ENCODE measurements around the gene MPND.

MPND gene

GRCh38 chr19:4373013-4373367 is 29.6 kb downstream of the MPND start:
- no peak overlapping the region for H3K9ac ChIP-seq (ENCODE audit: insufficient read length, low read depth)

GRCh38 chr19:4373601-4374497 is 30.5 kb downstream of the MPND start:
- no peaks in the 10 kb centered on the region for H3K9me3 ChIP-seq (ENCODE audit: insufficient read depth, low read length)
- H3K27me3 ChIP-seq (ENCODE audit: insufficient read depth, insufficient read length): no peaks in the 10 kb centered on the region
- H3K4me1 ChIP-seq (ENCODE audit: insufficient read depth, insufficient read length): peaks cover 51% of the 10 kb centered on the region
- H3K36me3 ChIP-seq (ENCODE audit: insufficient read depth, insufficient read length, low read length): peaks cover 35% of the 10 kb centered on the region
- no peak overlapping the region for H3K4me3 ChIP-seq (ENCODE audit: insufficient read length, low read depth)
- peak overlapping the region; percentile 33 for H3K9ac ChIP-seq (ENCODE audit: insufficient read length, low read depth)
- no peak for DNase-seq (ENCODE audit: low read depth, low spot score)
- TF ChIP-seq YY1 (IDR thresholded peaks at IDR 0.05; ENCODE audit: insufficient read depth, insufficient read length) (no peak), ZNF274 (IDR thresholded peaks at IDR 0.05; ENCODE audit: low read depth, low read length) (no peak), SUZ12 (IDR thresholded peaks at IDR 0.05; ENCODE audit: extremely low read depth, insufficient read depth, insufficient read length) (no peak)

More at GRCh38 chr19:4373013-4373367, 29.6 kb downstream of the MPND start:
- TF ChIP-seq ZNF274 (IDR thresholded peaks at IDR 0.05; ENCODE audit: low read depth, low read length): no peak
- TF ChIP-seq SUZ12 (IDR thresholded peaks at IDR 0.05; ENCODE audit: extremely low read depth, insufficient read depth, insufficient read length): no peak
- TF ChIP-seq YY1 (IDR thresholded peaks at IDR 0.05; ENCODE audit: insufficient read depth, insufficient read length): no peak
- peaks cover 57% of the 10 kb centered on the region for H3K4me1 ChIP-seq (ENCODE audit: insufficient read depth, insufficient read length)
- H3K9me3 ChIP-seq (ENCODE audit: insufficient read depth, low read length): no peaks in the 10 kb centered on the region
- no peaks in the 10 kb centered on the region for H3K27me3 ChIP-seq (ENCODE audit: insufficient read depth, insufficient read length)
- no peak overlapping the region for H3K4me3 ChIP-seq (ENCODE audit: insufficient read length, low read depth)
- no peak for DNase-seq (ENCODE audit: low read depth, low spot score)
- peaks cover 39% of the 10 kb centered on the region for H3K36me3 ChIP-seq (ENCODE audit: insufficient read depth, insufficient read length, low read length)

- Histone ChIP-seq H3K9ac (ENCODE audit: insufficient read length, low read depth) (peak overlapping the region; percentile 33), H3K9me3 (ENCODE audit: insufficient read depth, low read length) (no peaks in the 10 kb centered on the region), H3K27me3 (ENCODE audit: insufficient read depth, insufficient read length) (no peaks in the 10 kb centered on the region), H3K4me3 (ENCODE audit: insufficient read length, low read depth) (no peak overlapping the region), H3K4me1 (ENCODE audit: insufficient read depth, insufficient read length) (peaks cover 43% of the 10 kb centered on the region), H3K36me3 (ENCODE audit: insufficient read depth, insufficient read length, low read length) (peaks cover 38% of the 10 kb centered on the region)
- DNase-seq (ENCODE audit: low read depth, low spot score): no peak
- TF ChIP-seq ZNF274 (IDR thresholded peaks at IDR 0.05; ENCODE audit: low read depth, low read length) (no peak), SUZ12 (IDR thresholded peaks at IDR 0.05; ENCODE audit: extremely low read depth, insufficient read depth, insufficient read length) (no peak), YY1 (IDR thresholded peaks at IDR 0.05; ENCODE audit: insufficient read depth, insufficient read length) (no peak)
These were observed 31.3 kb downstream of the MPND start for GRCh38 chr19:4374498-4375163.

- Histone ChIP-seq H3K27me3 (ENCODE audit: insufficient read depth, insufficient read length) (no peaks in the 10 kb centered on the region), H3K4me3 (ENCODE audit: insufficient read length, low read depth) (no peak overlapping the region), H3K9ac (ENCODE audit: insufficient read length, low read depth) (no peak overlapping the region), H3K4me1 (ENCODE audit: insufficient read depth, insufficient read length) (peaks cover 39% of the 10 kb centered on the region), H3K36me3 (ENCODE audit: insufficient read depth, insufficient read length, low read length) (peaks cover 45% of the 10 kb centered on the region), H3K9me3 (ENCODE audit: insufficient read depth, low read length) (no peaks in the 10 kb centered on the region)
- TF ChIP-seq YY1 (IDR thresholded peaks at IDR 0.05; ENCODE audit: insufficient read depth, insufficient read length): no peak
- TF ChIP-seq ZNF274 (IDR thresholded peaks at IDR 0.05; ENCODE audit: low read depth, low read length): no peak
- no peak for TF ChIP-seq SUZ12 (IDR thresholded peaks at IDR 0.05; ENCODE audit: extremely low read depth, insufficient read depth, insufficient read length)
- DNase-seq (ENCODE audit: low read depth, low spot score): no peak
These were observed 32.0 kb downstream of the MPND start for GRCh38 chr19:4375164-4376027.

GRCh38 chr19:4376028-4376670 is 32.8 kb downstream of the MPND start:
- TF ChIP-seq SUZ12 (IDR thresholded peaks at IDR 0.05; ENCODE audit: extremely low read depth, insufficient read depth, insufficient read length) (no peak), YY1 (IDR thresholded peaks at IDR 0.05; ENCODE audit: insufficient read depth, insufficient read length) (no peak), ZNF274 (IDR thresholded peaks at IDR 0.05; ENCODE audit: low read depth, low read length) (no peak)
- no peaks in the 10 kb centered on the region for H3K27me3 ChIP-seq (ENCODE audit: insufficient read depth, insufficient read length)
- H3K9me3 ChIP-seq (ENCODE audit: insufficient read depth, low read length): no peaks in the 10 kb centered on the region
- no peak for DNase-seq (ENCODE audit: low read depth, low spot score)
- H3K9ac ChIP-seq (ENCODE audit: insufficient read length, low read depth): no peak overlapping the region
- peaks cover 39% of the 10 kb centered on the region for H3K4me1 ChIP-seq (ENCODE audit: insufficient read depth, insufficient read length)
- no peak overlapping the region for H3K4me3 ChIP-seq (ENCODE audit: insufficient read length, low read depth)
- H3K36me3 ChIP-seq (ENCODE audit: insufficient read depth, insufficient read length, low read length): peaks cover 43% of the 10 kb centered on the region

GRCh38 chr19:4376671-4376990 is 33.3 kb downstream of the MPND start:
- TF ChIP-seq ZNF274 (IDR thresholded peaks at IDR 0.05; ENCODE audit: low read depth, low read length) (no peak), SUZ12 (IDR thresholded peaks at IDR 0.05; ENCODE audit: extremely low read depth, insufficient read depth, insufficient read length) (no peak), YY1 (IDR thresholded peaks at IDR 0.05; ENCODE audit: insufficient read depth, insufficient read length) (no peak)
- no peak overlapping the region for H3K9ac ChIP-seq (ENCODE audit: insufficient read length, low read depth)

More at GRCh38 chr19:4376671-4376990, 33.3 kb downstream of the MPND start:
- DNase-seq (ENCODE audit: low read depth, low spot score): no peak
- H3K4me3 ChIP-seq (ENCODE audit: insufficient read length, low read depth): no peak overlapping the region
- no peaks in the 10 kb centered on the region for H3K9me3 ChIP-seq (ENCODE audit: insufficient read depth, low read length)
- peaks cover 40% of the 10 kb centered on the region for H3K36me3 ChIP-seq (ENCODE audit: insufficient read depth, insufficient read length, low read length)
- no peaks in the 10 kb centered on the region for H3K27me3 ChIP-seq (ENCODE audit: insufficient read depth, insufficient read length)
- peaks cover 38% of the 10 kb centered on the region for H3K4me1 ChIP-seq (ENCODE audit: insufficient read depth, insufficient read length)

Data from NT2/D1 (cell line).